ENCODE measurements around the gene FOXN3. TPM values are rescaled to one million over a fixed set of nuclear protein-coding genes. Genes with fewer than 3 reads are reported as not detected.

Gene FOXN3
- polyA plus RNA-seq, 1 donor from 2014 or later, result 10.3 TPM

GRCh38 chr14:89406941-89407340 is 10.1 kb downstream of the FOXN3 start:
- Histone ChIP-seq H3K27ac (ENCODE audit: low read length) (no peak overlapping the region), H3K79me2 (replicated peaks; ENCODE audit: insufficient read depth, low read length) (peaks cover 60% of the 10 kb centered on the region), H3K9me2 (ENCODE audit: insufficient read depth, low read length) (no peaks in the 10 kb centered on the region), H3F3A (ENCODE audit: insufficient read depth, low read length, poor library complexity, severe bottlenecking) (no peaks in the 10 kb centered on the region), H3K4me2 (ENCODE audit: low read length) (no peak overlapping the region), H2AFZ (ENCODE audit: low read depth, low read length) (no peak overlapping the region), H3K36me3 (ENCODE audit: insufficient read depth, low read length) (peaks cover 8% of the 10 kb centered on the region), H3K9me3 (ENCODE audit: low read length) (no peaks in the 10 kb centered on the region), H3K4me3 (ENCODE audit: low read length) (no peak overlapping the region), H3K27me3 (ENCODE audit: insufficient read depth, low read depth, low read length) (no peaks in the 10 kb centered on the region), H3K9ac (ENCODE audit: low read length) (no peak overlapping the region), H4K20me1 (ENCODE audit: insufficient read depth) (no peaks in the 10 kb centered on the region)
- TF ChIP-seq TAF1 (IDR thresholded peaks at IDR 0.05; ENCODE audit: low read depth), result no peak
- no peak for TF ChIP-seq EP300 (conservative IDR thresholded peaks at IDR 0.05; ENCODE audit: poor library complexity, severe bottlenecking)
- TF ChIP-seq MXI1 (conservative IDR thresholded peaks at IDR 0.05; ENCODE audit: poor library complexity, severe bottlenecking), result no peak
- TF ChIP-seq EZH2 (IDR thresholded peaks at IDR 0.05; ENCODE audit: borderline replicate concordance, insufficient read depth, low read length, poor library complexity, severe bottlenecking), result no peak
- TF ChIP-seq, protein P1, sequence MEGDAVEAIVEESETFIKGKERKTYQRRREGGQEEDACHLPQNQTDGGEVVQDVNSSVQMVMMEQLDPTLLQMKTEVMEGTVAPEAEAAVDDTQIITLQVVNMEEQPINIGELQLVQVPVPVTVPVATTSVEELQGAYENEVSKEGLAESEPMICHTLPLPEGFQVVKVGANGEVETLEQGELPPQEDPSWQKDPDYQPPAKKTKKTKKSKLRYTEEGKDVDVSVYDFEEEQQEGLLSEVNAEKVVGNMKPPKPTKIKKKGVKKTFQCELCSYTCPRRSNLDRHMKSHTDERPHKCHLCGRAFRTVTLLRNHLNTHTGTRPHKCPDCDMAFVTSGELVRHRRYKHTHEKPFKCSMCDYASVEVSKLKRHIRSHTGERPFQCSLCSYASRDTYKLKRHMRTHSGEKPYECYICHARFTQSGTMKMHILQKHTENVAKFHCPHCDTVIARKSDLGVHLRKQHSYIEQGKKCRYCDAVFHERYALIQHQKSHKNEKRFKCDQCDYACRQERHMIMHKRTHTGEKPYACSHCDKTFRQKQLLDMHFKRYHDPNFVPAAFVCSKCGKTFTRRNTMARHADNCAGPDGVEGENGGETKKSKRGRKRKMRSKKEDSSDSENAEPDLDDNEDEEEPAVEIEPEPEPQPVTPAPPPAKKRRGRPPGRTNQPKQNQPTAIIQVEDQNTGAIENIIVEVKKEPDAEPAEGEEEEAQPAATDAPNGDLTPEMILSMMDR (IDR thresholded peaks at IDR 0.05; ENCODE audit: poor library complexity, severe bottlenecking), result no peak
- no peak for TF ChIP-seq RAD21 (conservative IDR thresholded peaks at IDR 0.05)
- TF ChIP-seq, protein P2, sequence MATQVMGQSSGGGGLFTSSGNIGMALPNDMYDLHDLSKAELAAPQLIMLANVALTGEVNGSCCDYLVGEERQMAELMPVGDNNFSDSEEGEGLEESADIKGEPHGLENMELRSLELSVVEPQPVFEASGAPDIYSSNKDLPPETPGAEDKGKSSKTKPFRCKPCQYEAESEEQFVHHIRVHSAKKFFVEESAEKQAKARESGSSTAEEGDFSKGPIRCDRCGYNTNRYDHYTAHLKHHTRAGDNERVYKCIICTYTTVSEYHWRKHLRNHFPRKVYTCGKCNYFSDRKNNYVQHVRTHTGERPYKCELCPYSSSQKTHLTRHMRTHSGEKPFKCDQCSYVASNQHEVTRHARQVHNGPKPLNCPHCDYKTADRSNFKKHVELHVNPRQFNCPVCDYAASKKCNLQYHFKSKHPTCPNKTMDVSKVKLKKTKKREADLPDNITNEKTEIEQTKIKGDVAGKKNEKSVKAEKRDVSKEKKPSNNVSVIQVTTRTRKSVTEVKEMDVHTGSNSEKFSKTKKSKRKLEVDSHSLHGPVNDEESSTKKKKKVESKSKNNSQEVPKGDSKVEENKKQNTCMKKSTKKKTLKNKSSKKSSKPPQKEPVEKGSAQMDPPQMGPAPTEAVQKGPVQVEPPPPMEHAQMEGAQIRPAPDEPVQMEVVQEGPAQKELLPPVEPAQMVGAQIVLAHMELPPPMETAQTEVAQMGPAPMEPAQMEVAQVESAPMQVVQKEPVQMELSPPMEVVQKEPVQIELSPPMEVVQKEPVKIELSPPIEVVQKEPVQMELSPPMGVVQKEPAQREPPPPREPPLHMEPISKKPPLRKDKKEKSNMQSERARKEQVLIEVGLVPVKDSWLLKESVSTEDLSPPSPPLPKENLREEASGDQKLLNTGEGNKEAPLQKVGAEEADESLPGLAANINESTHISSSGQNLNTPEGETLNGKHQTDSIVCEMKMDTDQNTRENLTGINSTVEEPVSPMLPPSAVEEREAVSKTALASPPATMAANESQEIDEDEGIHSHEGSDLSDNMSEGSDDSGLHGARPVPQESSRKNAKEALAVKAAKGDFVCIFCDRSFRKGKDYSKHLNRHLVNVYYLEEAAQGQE (IDR thresholded peaks at IDR 0.05; ENCODE audit: borderline replicate concordance), result no peak

- H3F3A ChIP-seq (ENCODE audit: insufficient read depth, low read length, poor library complexity, severe bottlenecking), result no peaks in the 10 kb centered on the region
- no peak overlapping the region for H3K9ac ChIP-seq (ENCODE audit: low read length)
- H3K36me3 ChIP-seq (ENCODE audit: insufficient read depth, low read length), result peaks cover 8% of the 10 kb centered on the region
- no peaks in the 10 kb centered on the region for H4K20me1 ChIP-seq (ENCODE audit: insufficient read depth)
- H3K27me3 ChIP-seq (ENCODE audit: insufficient read depth, low read depth, low read length), result no peaks in the 10 kb centered on the region
- H3K4me3 ChIP-seq (ENCODE audit: low read length), result no peak overlapping the region
- no peak overlapping the region for H3K27ac ChIP-seq (ENCODE audit: low read length)
- TF ChIP-seq TAF1 (IDR thresholded peaks at IDR 0.05; ENCODE audit: low read depth) (no peak), POLR2AphosphoS5 (IDR thresholded peaks at IDR 0.05) (no peak), SMC3 (conservative IDR thresholded peaks at IDR 0.05; ENCODE audit: poor library complexity) (no peak), EZH2 (IDR thresholded peaks at IDR 0.05; ENCODE audit: borderline replicate concordance, insufficient read depth, low read length, poor library complexity, severe bottlenecking) (no peak), RAD21 (conservative IDR thresholded peaks at IDR 0.05) (no peak), MXI1 (conservative IDR thresholded peaks at IDR 0.05; ENCODE audit: poor library complexity, severe bottlenecking) (no peak), EP300 (conservative IDR thresholded peaks at IDR 0.05; ENCODE audit: poor library complexity, severe bottlenecking) (no peak)
- TF ChIP-seq, protein P1 (IDR thresholded peaks at IDR 0.05; ENCODE audit: poor library complexity, severe bottlenecking), result no peak
- TF ChIP-seq, protein P2 (IDR thresholded peaks at IDR 0.05; ENCODE audit: borderline replicate concordance), result no peak
- no peak overlapping the region for H2AFZ ChIP-seq (ENCODE audit: low read depth, low read length)
- H3K79me2 ChIP-seq (replicated peaks; ENCODE audit: insufficient read depth, low read length), result peaks cover 64% of the 10 kb centered on the region
- no peaks in the 10 kb centered on the region for H3K9me2 ChIP-seq (ENCODE audit: insufficient read depth, low read length)
- no peak overlapping the region for H3K4me2 ChIP-seq (ENCODE audit: low read length)
- H3K9me3 ChIP-seq (ENCODE audit: low read length), result no peaks in the 10 kb centered on the region
These were observed 10.7 kb downstream of the FOXN3 start for GRCh38 chr14:89406361-89406760.

Data from neural cell (in vitro differentiated cells).